AG10803 (cell line): ENCODE measurements around the gene PER1.
"Not testable (repeated sequence)": the region's sequence is repeated elsewhere in the genome, so short reads cannot be mapped to it uniquely, and the experiment has no call there.

Experiments used
- DNase-seq: peaks from one replicate; pipeline ENCODE4 v3.0.0; 2010; ENCODE audit warnings: low read depth
- H3K4me3 ChIP-seq: 2 replicates; pipeline ENCODE4 v1.5.1; 2011; ENCODE audit warnings: mild to moderate bottlenecking, low read length, control low read depth
- TF ChIP-seq, protein P1 (sequence below): conservative IDR thresholded peaks from 2 replicates; pipeline ENCODE4 v1.5.1; 2011; ENCODE audit warnings: mild to moderate bottlenecking, low read length, control low read depth, inconsistent platforms

Gene PER1

DNA sequence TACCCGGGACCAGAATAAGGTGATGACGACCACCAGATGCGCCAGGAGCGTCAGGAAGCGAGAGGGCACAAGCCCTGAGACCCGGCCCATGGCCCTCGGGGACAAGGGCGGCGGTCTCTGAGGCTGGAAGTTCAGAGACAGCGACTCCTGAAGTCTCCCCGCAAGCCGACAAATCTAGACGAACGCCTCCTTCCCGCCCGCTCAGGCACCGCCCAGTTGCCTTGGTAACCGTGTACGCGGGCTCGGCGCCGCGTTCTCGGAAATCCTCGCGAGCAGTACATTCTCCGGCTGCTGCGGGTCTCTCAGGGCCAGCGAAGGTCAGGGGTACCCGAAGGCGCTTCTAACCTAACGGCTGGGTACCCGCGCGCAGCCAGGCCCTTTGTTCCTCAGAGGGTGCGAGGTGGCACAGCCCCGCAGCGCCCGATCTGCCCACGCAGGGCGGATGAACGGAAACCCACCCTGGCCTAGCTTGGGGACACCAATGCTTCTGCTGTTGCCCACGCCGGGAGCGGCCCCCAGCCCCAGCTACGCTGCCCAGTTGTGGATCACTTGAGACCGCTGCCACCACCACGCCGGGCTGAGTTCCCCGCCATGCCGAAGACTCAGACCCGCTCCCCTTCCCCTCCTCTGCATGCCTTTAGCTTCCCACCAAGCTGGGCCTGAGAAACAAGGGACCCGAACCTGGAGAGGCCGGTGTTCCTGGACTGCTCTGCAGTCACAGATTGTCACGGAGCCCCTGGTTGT is 24.2 kb upstream of the PER1 start, which contains the start of gene TMEM107:
Gene TMEM107 (minus strand): TSS at position 184 of the 744 bp plus-strand sequence. CDS start 94 bp downstream, at position 90.
- DNase-seq = peak; percentile 74
- peak within 1 kb of the TSS; percentile 78 for H3K4me3 ChIP-seq
- TF ChIP-seq, protein P1, sequence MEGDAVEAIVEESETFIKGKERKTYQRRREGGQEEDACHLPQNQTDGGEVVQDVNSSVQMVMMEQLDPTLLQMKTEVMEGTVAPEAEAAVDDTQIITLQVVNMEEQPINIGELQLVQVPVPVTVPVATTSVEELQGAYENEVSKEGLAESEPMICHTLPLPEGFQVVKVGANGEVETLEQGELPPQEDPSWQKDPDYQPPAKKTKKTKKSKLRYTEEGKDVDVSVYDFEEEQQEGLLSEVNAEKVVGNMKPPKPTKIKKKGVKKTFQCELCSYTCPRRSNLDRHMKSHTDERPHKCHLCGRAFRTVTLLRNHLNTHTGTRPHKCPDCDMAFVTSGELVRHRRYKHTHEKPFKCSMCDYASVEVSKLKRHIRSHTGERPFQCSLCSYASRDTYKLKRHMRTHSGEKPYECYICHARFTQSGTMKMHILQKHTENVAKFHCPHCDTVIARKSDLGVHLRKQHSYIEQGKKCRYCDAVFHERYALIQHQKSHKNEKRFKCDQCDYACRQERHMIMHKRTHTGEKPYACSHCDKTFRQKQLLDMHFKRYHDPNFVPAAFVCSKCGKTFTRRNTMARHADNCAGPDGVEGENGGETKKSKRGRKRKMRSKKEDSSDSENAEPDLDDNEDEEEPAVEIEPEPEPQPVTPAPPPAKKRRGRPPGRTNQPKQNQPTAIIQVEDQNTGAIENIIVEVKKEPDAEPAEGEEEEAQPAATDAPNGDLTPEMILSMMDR = peak; percentile 22

DNA sequence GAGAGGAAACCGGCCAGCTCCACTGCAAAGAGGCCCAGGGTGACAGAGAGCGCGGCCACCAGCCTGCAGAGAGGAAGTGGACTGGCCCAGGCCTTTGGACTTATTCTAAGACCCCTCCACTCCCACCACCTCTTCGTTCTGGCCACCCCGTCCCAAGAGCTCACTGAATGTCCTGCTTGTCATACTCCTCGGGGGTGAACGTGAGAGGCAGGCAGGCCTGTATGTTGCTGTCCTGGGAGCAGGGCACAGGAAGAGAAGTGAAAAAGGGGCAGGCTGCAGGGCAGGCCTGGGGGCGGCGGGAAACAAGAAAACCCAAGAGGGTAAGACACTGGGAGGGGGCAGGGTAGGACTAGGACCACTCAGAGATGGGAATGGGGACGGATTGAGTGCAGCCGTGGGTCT is 23.6 kb upstream of the PER1 start:
- no peak for DNase-seq
- TF ChIP-seq, protein P1 = no peak

DNA sequence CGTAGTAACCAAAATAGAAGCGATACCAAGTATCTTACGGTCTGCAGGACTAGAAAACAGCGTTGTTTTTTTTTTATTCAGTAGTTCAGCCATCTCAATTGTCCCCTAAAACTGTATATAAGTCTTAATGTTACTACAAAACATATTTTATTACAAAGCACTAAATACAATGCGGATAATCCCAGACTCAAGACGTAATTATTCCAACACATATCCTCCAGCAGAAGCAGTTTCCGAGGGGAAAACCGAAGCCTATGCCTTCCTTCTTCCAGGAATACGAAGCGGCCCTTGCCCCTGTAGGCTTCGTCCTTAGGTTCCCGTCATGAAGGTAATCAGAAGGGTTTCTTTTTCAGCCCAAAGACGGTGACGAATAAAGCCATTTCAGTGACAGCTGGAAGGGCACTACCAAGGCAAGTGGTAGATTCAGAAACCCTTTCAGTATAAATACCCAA is 21.7 kb upstream of the PER1 start:
- peak overlapping the region; percentile 67 for H3K4me3 ChIP-seq
- TF ChIP-seq, protein P1 = no peak
- no peak for DNase-seq

More for the DNA sequence above, 23.6 kb upstream of the PER1 start:
- H3K4me3 ChIP-seq = peak overlapping the region; percentile 78

DNA sequence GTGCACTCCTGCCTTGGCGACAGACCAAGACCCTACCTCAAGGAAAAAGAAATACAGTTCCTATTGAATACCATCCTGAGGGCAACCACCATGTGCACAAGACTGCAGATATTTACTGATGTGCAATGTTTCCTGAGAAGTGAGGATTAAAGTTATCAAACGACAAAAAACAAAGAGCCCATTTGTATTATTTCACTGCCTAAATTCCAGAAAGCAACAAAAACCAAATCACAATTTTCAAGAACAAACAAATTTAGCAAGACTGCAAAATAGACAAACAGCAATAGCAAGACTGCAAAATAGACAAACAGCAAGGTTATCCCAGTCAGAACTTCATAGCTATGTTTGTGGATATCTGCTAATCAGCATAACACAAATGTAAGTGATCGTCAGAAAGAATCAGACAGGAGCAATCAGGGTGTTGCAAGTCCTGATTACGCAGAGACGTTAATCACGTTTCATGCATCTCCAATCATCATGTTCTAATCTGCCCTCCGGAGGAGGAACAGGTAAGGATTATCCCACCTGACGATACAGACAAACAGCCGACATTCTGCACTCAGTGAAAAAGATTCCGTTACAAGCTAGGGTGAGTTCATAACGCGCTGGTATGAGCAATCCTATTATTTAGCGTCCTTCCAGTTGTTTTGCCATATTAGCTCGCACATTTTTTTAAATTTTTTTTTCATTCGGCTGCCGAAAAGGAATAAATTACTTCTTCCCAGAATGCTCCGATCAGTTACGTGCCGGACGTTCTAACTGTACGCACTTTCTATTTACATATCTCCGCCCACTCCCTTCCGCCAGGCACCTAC is 21.1 kb upstream of the PER1 start:
- peak overlapping the region; percentile 67 for H3K4me3 ChIP-seq
- peak; percentile 95 for DNase-seq
- TF ChIP-seq, protein P1 = no peak

DNA sequence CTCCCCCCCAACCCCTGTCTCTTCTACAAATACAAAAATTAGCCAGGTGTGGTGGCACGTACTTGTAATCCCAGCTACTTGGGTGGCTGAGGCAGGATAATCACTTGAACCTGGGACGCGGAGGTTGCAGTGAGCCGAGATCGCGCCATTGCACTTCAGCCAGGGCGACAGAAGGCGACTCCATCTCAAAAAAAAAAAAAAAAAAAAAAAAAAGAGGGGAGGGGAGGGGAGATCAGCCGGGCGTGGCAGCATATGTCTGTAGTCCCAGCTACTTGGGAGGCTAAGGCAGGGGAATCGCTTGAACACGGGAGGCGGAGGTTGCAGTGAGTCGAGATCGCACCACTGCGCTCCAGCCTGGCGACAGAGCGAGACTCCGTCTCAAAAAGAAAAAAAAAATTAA is 18.0 kb upstream of the PER1 start:
- DNase-seq, H3K4me3 ChIP-seq: not testable (repeated sequence)

DNA sequence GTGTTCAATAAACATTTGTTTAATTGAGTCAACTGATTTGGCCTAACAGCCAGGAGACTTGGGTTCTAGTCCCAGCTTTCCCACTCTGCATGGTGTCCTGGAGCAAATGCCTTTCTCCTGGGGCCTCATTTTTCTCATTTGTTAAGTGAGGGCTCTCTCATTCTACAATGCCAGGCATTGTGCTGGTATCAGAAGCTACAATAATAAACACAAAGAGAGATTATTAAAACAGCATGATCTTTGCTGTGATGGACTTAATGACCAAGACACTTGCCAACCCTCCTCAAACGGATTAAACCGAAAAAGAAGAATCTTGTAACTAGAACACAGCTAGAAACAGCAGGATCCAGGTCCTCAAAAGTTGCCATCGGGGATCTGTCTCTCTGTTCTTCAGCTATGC is 15.3 kb upstream of the PER1 start:
- TF ChIP-seq, protein P1 = no peak
- DNase-seq = no peak
- H3K4me3 ChIP-seq = no peak overlapping the region

DNA sequence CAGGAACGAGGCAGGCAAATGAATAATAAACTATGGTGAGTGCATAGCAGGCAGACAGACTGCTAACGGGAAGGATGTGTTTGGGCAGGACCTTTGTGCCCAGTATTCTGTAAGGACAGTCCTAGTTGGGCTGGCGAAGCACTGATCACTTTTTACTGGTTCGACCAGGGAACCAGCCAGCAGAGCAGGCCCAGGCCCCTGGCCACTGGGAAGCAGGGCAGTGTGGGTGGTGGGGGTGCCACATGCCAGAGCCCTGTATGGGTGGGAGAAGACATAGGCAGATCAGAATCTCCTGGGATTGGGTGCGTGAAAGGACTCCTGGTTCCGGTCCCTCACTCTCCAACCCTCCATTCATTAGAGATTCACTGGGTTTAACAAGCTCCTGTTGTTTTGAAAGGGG is 14.5 kb upstream of the PER1 start:
- no peak for DNase-seq
- no peak overlapping the region for H3K4me3 ChIP-seq
- TF ChIP-seq, protein P1 = no peak
